Choroid plexus epithelial cell (primary cell): ENCODE measurements around the gene COX4I1.

Experiments used
- DNase-seq: peaks from one replicate; pipeline ENCODE4 v3.0.0-alpha.2; 2010; ENCODE audit warnings: low read depth
- H3K4me3 ChIP-seq: 2 replicates; pipeline ENCODE4 v1.5.1; 2011; ENCODE audit warnings: low read depth, mild to moderate bottlenecking, control low read depth, low read length, moderate library complexity
- CTCF ChIP-seq: conservative IDR thresholded peaks from 2 replicates; pipeline ENCODE4 v1.5.1; 2011; ENCODE audit warnings: low read depth, mild to moderate bottlenecking, control low read depth, inconsistent platforms, low read length, moderate library complexity

Gene COX4I1

GRCh38 chr16:85850344-85850880 is 50.9 kb downstream of the COX4I1 start:
- H3K4me3 ChIP-seq: no peak overlapping the region
- TF ChIP-seq CTCF: no peak
- DNase-seq: no peak

GRCh38 chr16:85851034-85851785 is 51.7 kb downstream of the COX4I1 start:
- DNase-seq: no peak
- no peak for TF ChIP-seq CTCF
- no peak overlapping the region for H3K4me3 ChIP-seq

DNA sequence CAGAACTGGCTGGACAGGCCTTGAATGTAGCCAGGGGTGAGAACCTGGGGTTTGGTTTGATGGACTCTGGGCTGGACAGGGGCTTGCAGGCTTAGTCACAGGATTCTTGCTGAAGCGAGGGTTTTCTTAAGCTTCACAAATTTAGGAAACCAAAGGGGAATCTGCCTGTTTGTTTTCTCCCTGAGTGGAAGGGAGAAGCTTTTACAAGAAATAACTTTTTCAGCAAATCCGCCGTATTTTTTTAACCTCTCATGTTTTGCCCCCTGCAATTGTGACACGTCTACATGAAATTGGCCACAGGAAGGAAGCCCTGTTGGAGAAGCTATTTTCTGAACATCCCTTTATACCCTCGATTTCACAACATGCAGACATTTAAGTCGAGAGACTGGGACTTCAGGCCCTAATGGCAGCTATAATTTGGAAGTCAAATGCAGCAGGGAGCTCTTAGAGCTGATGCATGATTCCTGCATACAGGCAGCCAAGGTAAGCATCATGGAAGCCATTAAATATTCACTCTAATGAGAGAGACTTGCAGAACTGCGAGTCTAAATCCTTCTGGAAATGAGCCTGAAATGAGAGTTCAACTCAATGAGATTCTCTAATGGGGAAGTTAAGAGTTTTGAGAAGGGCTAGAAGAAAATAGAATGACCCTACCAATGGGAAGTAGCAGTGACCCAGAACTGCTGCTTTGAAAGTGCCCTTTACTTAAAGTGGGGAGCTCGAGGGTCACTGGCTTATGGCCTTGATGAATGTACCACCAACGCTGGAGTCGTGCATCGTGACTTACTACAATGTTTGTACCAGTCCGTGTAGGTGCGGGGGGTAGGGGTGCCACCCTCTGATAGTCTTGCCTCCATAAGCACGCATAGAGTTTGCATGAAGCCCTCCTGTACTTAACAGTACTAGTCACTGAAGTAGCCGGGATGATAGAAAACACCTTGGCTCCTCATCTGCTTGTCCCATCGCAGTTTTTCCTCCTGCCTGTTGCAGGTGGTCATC is 54.4 kb downstream of the COX4I1 start:
- TF ChIP-seq CTCF: no peak
- peak; percentile 8 for DNase-seq
- H3K4me3 ChIP-seq: no peak overlapping the region

- no peak for DNase-seq
- H3K4me3 ChIP-seq: no peak overlapping the region
- TF ChIP-seq CTCF: no peak
Measured at GRCh38 chr16:85854935-85855334, 55.4 kb downstream of the COX4I1 start.

DNA sequence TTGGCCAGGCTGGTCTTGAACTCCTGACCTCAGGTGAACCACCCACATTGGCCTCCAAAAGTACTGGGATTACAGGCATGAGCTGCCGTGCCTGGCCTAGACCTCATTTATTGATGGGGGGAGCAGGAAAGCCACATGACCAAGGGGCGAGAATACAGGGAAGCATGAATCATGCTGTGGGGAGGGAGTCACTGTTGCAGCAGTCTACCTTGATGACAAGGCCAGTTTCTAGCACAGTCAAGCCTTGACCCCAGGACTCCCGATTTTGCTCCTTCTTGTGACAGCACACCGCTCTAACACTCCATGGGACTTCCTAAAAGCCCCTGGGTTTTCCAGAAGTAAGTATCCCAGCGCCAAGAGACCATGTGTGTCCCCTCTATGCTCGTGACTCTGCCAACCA is 56.6 kb downstream of the COX4I1 start:
- no peak for TF ChIP-seq CTCF
- DNase-seq: no peak
- H3K4me3 ChIP-seq: no peak overlapping the region

DNA sequence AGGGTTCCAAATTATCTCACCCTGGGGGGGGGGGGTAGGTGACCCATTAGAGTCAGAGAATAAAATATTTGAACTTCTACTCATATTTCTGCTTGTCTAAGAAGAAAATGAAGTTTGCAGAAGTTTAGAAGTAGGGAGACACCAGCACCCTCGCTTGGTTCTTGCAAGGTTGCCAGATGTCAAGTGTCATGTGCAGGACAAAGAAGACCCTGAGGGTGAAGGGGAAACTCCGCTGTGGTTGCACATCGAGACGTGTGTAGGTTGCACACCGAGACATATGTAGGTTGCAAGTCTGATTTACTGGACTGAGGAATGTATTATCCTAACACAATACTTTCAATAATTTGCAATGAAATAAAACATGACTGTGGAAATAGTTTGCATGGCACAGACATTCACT is 57.1 kb downstream of the COX4I1 start:
- DNase-seq: no peak
- no peak overlapping the region for H3K4me3 ChIP-seq
- no peak for TF ChIP-seq CTCF
